Choroid plexus epithelial cell (primary cell): ENCODE measurements around the gene FERMT3.

ENCODE experiments used
- DNase-seq: peaks from one replicate; pipeline ENCODE4 v3.0.0-alpha.2; 2010; ENCODE audit warnings: low read depth
- H3K4me3 ChIP-seq: 2 replicates; pipeline ENCODE4 v1.5.1; 2011; ENCODE audit warnings: low read depth, mild to moderate bottlenecking, control low read depth, low read length, moderate library complexity
- CTCF ChIP-seq: conservative IDR thresholded peaks from 2 replicates; pipeline ENCODE4 v1.5.1; 2011; ENCODE audit warnings: low read depth, mild to moderate bottlenecking, control low read depth, inconsistent platforms, low read length, moderate library complexity

The FERMT3 gene

GRCh38 chr11:64180891-64181290 is 25.6 kb upstream of the FERMT3 start:
- DNase-seq, result no peak
- no peak overlapping the region for H3K4me3 ChIP-seq

GRCh38 chr11:64181506-64182411 is 24.8 kb upstream of the FERMT3 start:
- no peak for TF ChIP-seq CTCF
- H3K4me3 ChIP-seq, result peak overlapping the region; percentile 28
- peak; percentile 95 for DNase-seq

More at GRCh38 chr11:64180891-64181290, 25.6 kb upstream of the FERMT3 start:
- TF ChIP-seq CTCF, result no peak

- no peak for TF ChIP-seq CTCF
- DNase-seq, result no peak
- no peak overlapping the region for H3K4me3 ChIP-seq
These were observed 22.6 kb upstream of the FERMT3 start for GRCh38 chr11:64183890-64184289.

GRCh38 chr11:64185175-64185692 is 21.3 kb upstream of the FERMT3 start:
- TF ChIP-seq CTCF, result peak; percentile 59
- peak overlapping the region; percentile 76 for H3K4me3 ChIP-seq
- peak; percentile 90 for DNase-seq

- peak; percentile 63 for TF ChIP-seq CTCF
- peak; percentile 100 for DNase-seq
- peak within 1 kb of the TSS; percentile 76 for H3K4me3 ChIP-seq
These were observed 20.6 kb upstream of the FERMT3 start, which contains the start of gene STIP1 for GRCh38 chr11:64185693-64186491. TSS of gene STIP1 (plus strand) at chr11:64186171. CDS start at chr11:64186262, 91 bp downstream.

- DNase-seq, result peak; percentile 20
- no peak overlapping the region for H3K4me3 ChIP-seq
- no peak for TF ChIP-seq CTCF
These were observed 19.9 kb upstream of the FERMT3 start for GRCh38 chr11:64186492-64187165.
